Stimulated activated CD4-positive, alpha-beta T cell treated with anti-CD3 and anti-CD28 coated beads, Interleukin-2, amount 100 ng/mL, for 4 hours (primary cell): Measurements from ENCODE around the gene CTIF.

Experiments
- DNase-seq: peaks from one replicate; pipeline ENCODE4 v3.0.0-alpha.2; 2020; ENCODE audit warnings: low read depth

CTIF gene

DNA sequence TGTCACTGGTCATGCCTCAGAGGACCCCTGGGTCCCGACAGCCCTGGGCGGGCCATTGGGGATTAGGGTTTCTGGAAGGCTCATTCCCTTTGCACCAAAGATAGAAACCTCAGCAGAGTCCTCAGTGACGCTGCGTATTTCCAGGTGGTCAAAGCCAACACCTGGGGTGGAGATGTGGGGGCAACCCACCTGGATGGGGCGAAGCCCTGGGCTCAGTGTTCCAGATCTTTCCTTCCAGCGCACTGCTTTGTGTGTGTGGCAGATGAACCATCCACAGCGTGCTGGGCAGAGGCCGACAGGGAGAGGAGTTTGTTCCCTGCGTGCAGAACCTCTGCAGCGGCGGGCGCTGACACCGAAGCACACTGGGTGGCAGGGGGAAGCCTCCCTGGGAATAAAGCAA is 143.9 kb downstream of the CTIF start:
- no peak for DNase-seq

DNA sequence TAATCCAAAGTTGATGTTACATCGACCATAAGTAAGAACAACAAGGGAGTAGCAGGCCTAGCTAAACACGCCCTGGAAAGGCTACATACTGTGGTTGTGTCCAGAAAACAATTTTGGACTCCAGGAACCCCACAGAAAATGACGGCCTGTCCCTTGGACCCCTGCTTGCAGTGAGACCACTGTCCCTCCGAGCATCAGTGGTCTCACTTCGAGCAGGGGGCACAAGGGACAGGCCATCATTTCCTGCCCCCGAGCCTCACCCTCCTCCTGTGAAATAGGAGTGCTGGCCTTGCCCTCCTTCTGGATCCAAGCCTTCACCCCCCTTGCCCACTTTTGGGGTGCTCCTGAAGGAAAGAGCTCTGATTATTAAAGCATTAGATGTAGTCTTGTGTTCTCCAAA is 144.4 kb downstream of the CTIF start:
- no peak for DNase-seq

DNA sequence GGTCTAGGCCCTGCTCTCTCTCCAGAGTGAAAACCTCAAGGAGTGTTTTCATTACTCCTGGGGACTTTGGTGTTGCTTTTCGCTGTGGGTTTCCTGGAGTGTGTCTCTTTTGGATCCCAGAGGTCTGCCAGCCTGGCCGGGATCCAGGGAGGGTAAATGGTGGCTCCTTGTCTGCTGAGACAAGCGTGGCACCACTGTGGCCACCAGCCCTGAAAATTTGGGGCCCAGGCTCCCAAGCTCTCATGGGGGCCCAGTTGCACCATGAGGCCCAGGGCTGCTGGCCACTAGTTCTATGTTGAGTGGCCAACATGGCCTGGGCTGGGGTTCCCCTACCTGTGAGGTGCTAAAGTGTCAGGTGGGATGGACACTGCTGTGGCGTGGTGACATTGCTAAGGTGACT is 144.8 kb downstream of the CTIF start:
- DNase-seq: no peak

DNA sequence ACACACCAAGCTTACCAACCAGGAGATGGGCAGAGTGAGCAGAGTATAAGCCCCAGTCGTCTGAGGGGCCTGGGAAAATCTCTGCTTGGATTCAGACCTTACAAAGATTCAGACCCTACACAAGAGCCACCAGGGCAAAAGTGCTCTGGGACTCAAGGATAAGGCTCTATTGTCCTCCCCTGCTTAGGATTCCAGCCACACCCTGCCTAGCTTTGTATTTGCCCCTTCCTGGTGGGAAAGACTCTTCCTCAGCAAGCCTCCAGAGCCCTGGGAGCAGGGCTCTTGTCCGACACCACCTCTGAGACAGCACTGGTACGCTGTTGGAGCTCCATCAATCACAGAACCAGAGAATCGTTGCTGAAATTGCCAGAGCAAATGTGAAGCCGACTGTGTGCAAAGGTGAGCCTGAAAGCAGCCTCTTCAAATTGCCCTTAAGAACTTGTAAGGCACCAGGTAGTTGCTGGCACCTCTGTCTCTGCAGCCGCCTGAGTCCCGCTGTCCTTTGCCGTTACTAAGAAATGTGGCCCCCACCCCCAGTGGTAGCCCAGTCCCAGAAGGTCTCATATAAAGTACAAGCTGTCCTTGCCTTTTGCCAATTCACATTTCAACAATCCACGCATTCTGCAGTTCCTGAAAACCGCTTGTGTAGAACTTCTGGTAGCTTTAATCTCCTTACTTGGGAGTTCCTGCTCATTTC is 148.7 kb downstream of the CTIF start:
- no peak for DNase-seq

DNA sequence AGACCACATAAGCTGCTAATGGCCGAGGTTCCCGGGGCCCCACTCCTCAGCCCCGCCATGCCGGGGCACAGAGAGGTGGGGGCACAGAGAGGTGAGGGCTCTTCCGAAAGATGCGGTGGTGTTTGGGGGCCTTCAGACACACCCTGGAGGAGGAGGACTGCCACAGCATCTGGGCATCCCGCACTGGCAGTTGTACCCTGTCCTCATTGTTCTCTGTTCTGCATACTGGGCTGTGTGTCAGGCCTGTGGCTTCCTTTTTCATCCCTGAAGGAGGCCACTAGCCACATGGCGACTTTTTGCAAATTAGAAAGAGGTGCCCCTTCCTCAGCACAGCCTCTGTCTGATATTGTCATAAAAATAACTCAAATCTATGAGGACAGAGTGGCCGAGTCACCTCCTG is 150.1 kb downstream of the CTIF start:
- DNase-seq: no peak

DNA sequence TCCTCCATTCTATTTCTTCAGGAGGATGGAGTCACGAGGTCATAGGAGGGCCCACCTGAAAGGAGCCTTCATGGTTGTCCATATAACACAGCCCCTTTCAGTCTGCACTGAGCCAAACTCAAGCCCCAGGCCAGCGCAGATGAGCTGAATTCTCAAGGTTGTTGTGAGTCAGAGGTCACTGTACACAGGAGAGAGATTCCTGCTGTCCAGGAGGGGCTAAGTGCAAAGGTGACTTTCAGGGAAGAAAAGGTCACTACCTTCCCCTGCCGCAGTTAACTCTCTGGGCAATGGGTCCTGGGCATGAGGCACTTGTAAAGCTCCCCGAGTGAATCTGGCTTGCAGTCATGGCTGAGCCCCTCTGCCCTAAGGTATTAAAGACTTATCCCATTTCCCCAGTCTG is 150.7 kb downstream of the CTIF start:
- no peak for DNase-seq

DNA sequence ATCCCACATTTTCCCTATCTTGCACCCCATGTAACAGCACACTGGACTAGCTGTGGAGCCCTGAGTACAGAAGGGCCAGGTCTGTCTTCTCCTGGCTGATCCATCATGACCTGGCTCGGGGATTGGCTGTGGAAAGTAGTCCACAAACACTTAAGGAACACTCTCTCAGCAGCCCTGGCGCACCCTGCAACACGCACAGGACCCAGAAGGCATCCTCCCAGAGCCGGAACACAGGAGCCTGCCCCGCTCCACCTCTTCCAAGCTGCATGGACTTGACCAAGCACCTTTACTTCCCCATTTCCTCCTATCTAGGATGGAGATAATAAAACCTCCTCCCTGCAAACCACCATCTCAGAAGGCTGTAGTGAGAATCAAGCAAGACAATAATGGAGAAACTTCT is 151.7 kb downstream of the CTIF start:
- DNase-seq: no peak

DNA sequence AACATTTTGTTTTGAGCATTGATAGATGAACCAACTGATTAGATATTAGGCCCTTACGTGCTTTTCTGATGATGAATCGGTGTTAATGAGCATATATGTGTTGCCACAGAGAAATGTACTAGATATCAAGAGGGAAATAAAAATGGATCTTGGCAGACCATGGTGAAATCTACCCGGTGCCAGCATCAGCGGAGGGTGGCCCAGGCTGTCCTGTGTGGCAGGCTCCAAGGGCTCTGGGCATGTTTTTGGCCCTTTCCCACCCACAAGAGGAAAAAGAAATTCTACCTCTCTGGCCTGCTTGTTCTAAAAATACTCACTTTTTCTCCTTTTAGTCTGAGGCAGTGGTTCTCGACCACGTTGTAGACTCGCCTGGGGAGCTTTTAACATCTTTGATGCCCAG is 154.2 kb downstream of the CTIF start:
- DNase-seq: no peak

DNA sequence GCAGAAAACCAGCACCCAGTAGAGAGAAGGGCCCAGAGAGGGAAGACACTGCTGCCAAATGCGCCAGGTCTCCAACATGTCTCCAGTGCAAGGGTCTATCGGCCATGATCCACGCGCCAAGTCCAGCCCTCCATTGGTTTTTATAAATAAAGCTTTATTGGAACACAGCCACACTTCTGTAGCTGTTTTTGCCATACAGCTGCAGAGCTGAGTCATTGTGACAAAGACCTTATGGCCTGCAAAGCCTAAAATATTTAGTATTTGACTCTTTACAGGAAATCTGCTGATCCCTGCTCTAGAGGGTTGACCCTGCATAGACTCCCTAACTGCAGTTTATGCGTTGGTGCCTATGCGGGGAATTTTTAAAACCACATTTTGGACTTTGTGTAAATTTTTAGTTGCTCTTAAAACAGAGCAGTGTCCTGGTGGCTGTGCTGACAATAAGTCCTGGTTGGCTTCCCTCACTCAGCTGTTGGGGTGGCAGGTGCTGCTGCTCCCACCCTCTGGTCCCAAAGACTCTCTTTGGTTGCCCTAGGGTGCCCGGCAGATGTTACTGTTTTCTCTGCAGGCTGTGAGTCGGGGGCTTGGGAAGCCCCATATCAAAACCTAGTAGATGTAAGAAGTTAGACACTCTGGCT is 154.9 kb downstream of the CTIF start:
- no peak for DNase-seq

DNA sequence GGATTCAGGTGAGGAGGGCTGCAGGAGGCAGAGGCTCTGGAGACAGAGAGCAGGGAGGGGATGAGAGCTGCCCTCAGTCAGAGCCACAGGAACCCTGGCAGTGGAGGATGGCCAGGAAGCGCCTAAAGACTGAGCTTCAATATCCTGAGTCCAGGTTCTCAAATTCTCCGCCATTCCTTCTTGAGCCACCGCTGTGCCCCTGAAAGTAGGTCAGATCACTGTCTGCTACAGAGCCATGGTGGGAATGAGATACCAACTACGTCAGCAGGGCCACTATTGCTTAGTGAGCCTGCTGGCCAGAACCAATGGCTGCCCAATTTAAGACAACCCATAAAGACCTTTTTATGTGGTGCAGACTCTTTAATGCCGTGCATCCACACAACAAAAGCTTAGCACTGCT is 155.5 kb downstream of the CTIF start:
- DNase-seq: no peak

DNA sequence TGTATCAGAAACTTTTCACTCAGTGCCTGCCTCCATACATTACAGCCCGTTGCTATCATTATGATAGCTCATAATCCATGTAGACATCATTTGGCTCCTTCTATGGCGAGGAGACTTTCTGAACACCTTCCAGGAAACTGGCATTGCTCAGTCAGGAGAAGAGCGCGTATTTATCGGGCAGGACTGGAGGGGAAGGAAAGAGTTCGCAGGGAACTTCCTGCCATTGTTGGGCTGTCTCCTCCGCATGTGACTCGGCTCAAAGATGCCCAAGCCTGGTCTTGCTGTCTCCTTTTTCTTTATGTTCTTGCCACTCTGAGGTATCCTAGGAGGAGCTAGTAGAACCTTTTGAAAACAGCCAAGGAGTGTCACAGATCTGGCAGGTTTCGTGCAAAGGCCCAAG is 156.8 kb downstream of the CTIF start:
- DNase-seq: no peak

DNA sequence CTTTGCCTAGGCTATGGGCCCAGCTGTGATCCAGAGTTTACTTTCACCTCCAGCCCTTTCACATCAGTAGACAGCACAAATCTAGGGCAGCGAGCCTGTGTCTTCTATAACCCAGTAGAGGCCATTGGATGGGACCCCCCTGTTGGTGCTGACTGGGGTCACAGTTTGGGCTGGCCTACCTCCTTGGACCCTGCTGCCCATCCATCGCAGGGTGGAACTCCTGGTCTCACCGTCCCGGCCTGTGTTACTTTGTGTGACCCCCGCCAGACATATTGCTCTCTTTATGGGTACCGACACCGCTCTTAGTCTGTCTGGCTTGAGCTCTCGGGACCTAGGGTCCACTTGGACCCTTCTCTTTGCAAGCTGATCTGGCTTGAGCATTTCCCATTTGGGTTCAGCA is 157.4 kb downstream of the CTIF start:
- DNase-seq: no peak

DNA sequence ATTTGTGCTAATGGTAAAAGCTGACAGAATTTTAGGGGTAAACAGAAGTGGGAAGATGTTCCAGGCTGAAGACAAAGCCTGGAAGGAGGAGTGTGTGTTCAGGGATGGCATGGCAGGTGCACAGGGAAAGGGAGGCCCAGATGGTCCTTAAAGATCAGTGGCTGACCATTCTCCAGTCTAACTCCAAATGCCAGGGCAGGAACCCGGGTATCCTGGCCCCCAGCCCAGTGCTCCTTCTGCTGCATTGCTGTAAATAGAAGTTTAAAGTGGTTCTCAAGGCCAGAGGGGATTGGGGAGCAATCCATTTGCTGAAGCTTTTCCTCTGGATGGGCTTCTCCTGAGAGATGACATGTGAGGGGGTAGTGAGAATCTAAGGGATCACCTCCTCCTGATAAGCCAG is 158.6 kb downstream of the CTIF start:
- DNase-seq: no peak

DNA sequence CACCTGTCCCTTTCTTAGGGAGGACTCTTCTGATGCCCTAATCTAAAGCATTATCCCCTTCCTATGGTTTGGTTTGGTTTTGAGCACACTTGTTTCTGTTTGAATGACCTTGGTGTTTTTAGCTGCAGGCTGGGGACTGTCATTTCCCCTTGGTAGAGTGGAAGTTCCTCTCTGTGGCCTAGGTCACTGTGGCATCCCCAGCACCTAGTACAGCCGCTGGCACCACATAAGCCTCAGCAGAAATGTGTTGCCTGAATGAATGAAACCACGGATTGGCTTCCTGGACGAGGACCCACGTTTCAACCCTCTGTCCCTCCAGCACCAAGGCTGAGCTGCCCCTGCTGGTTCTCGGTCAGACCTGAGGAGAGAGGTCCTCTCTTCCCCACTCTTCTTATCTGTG is 159.9 kb downstream of the CTIF start:
- no peak for DNase-seq

DNA sequence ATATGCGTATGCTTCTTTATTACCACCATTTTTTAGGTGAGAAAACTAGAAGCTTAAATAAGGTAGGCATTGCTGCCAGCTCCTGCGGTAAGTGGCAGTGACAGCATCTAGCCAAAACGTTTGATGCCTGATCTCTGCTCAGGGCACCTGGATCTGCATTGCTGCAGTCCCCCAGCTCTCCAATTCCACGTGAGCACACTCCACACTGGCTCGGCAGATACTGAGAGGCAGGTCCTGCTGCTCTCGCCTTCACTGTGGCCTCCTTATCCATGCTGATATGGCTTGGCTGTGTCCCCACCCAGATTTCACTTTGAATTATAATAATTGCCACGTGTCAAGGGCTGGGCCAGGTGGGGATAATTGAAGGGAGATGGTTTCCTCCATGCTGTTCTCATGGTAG is 160.9 kb downstream of the CTIF start:
- DNase-seq: no peak

DNA sequence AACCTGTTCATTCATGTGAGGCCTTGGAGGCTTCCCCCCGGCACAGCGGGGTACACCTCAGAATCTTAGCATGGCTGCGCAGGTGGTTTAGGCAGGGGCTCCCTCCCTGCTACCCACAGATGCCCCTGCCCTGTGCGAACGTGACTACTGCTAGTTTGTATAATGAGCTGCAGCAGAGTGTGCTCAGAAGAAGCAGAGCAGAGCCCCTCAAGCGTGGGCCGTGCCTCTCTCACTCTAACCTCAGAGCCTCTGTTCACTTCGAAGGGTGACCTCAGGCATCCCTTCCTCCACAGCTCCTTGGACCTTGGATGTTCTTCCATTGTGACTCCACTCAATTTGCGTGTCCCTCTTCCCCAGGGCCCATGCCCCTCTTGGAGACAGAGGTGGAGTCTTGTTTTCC is 161.6 kb downstream of the CTIF start:
- DNase-seq: no peak

DNA sequence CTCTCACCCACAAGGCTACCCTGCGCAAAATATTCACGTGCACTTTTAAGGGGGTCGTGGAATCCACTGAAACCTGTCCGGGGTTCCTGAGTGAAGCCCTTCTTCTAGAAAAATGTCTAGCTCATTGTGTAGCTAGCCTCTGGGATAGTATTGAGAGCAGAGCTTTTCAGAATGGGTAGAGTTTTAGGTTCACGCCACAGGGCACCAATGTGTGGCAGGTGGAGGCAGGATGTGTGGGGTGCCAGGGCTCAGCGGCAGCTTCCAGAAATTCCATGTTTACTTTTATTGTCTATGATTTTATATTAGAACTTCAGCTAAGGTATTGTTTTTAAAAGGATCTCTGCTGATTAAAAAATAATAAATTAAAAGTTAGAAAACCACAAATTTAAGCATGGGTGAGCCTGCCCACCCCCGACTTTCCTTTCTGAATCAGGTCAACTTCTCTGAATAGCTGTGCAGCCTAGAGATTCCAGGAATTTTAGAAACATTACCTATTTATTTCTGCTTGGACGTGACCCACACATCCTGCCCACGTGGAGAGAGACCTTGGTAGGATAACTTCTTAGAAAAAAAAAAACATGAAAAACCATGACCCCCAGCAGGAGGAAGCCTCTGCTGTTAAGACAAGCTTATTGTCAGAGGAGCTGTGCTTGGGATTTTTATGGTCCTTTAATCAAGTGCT is 163.7 kb downstream of the CTIF start:
- DNase-seq: no peak

DNA sequence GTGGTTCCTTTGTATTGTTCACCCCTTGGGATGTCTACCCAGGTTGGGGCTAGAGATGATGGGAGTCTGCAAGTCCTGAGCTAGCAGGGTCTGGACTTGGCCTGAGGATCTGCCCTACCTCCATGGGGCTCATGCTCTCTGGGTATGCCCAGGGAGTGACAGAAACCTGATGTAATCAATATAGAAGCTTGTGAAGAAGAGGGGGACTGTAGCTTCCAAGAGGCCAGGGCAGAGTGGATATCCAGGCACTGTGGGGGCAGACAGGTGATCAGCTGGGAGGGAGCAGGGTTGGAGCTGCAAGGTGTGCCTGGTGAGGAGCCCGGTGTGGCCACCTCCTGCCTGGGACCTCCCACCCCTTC is 164.2 kb downstream of the CTIF start:
- DNase-seq: no peak

DNA sequence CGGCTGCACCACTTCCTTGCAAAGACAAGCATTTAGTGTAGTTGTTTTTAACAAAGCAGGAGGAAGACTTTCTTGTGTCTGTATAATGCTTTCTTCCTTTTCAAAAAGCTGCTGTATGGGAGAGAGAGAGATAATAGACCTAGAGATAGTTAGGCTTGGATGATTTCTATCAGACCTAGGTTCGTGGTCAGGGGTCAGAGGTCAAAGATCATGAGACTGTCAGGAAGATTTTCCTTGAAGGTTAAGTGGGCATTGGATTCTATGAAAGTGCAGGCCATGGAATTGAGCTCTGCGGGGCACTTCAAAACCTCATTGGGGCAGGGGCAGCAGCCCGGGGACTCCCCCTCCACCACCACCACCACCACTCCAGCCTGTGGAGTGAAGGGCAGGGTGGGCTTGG is 164.6 kb downstream of the CTIF start:
- DNase-seq: no peak

DNA sequence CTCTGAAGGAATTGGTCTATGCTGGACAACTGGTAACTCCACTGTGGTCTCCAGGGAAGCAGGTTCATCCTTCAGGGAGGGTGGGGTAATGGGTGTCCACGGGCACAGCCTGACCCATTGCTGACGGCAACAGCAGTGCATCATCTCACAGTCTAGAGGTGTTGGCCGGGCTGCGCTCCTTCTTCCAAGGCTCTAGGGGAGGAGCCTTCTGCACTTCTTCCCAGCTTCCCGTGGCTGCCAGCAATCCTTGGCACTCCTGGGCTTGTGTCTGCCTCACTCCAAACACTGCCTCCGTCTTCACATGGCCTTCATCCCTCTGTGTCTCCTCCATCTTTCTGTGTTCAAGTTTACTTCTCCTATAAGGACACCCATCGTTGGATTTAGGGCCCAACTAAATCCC is 166.2 kb downstream of the CTIF start:
- DNase-seq: no peak

DNA sequence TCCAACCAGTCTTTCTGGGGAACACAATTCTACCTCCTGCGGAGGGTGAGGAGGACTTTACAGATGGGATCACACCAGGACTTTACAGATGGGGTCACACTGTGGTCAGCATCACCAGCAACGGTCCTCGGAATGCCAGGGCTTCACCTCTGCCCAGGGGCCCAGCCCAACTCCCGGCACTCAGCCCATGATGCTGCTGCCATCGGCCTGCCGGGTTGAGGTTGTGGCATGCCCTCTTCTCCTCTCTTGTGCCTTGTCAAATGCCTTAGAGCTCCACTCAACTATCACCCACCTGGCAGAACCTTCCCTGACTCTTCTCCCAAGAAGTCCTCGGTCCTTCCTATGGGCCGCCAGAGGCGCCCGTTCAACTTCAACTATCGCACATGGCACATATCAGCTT is 166.7 kb downstream of the CTIF start:
- no peak for DNase-seq

DNA sequence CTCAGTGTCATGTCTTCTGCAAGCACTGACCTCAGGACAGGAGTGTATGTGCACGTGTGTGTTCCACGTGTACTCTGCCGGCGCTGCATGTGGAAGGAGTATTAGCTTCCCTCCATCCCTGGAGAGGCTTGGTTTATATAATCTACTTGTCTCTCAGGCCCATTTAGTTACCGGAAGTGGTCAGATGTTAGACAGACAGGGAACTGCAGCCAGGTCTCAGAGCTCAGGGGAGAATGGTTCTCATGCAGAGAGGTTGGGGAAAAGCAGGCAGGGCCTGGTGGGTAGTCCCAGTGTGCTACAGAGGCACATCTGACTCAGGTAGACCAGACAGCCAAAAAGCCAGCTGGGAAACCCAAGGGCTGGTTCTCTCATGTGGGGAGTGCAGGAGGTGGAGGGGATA is 167.9 kb downstream of the CTIF start:
- DNase-seq: no peak

DNA sequence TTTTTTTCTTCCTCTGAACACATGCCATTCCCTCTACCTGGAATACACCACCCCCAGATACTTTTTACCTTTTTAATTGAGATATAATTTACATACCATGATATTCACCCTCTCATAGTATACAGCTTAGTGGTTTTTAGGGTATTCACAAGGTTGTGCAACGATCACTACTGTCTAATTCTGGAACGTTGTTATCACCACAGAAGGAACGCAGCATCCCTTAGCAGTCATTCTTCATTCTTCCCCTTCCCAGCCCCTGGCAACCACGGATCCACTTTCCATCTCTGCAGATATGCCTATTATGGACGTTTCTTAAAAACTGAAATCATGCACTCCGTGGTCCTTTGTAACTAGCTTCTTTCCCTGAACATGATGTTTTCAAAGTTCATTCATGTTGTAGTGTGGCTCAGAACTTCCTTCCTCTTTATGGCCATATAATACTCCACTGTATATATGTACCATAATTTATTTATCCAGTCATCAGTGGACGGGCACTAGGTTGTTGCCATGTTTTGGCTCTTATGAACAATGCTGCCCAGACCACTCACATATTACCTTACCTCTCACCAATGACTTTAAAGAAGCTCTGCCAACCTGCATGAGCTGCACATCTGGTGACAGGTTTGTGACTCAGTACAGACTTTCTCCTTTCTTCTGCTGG is 168.9 kb downstream of the CTIF start:
- no peak for DNase-seq
